GM18951 (cell line): Measurements from ENCODE around the gene AGBL4.

ENCODE experiments used
- POLR2A ChIP-seq: IDR thresholded peaks from 4 replicates; pipeline ENCODE4 v1.6.1; 2011; ENCODE audit warnings: mild to moderate bottlenecking; ENCODE audit not compliant: insufficient read length, insufficient read depth; ENCODE audit errors: extremely low read depth
- in situ Hi-C: fragments of 300-500 bp; cut with MboI; formaldehyde crosslinking; loops from one replicate; pipeline ENCODE4 v1.12.0; 2022; ENCODE audit warnings: low sequenced_read_pairs, mixed read lengths, inconsistent platforms; ENCODE audit not compliant: unreplicated experiment

The AGBL4 gene

DNA sequence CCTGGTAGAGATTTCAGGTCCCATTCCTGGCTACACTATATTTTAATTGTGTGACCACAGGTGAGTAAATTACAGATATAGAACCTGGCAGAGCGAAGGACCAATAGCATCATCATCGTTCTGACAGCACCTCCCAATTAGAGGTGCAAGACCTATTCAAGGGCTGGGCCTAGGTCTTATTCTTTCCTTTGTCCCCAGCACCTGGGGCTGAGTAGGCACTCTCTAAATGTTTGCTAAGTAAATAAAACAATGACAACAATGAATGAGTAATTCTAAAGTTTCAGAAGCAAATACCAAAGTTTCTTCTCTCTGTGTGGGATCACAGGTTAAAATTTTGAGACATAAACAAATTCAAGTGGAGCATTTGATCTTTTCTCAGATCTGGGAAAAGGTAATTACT lies 1279.7 kb downstream of the AGBL4 start:
- in situ Hi-C loops: no loop called here
- TF ChIP-seq POLR2A: no peak

DNA sequence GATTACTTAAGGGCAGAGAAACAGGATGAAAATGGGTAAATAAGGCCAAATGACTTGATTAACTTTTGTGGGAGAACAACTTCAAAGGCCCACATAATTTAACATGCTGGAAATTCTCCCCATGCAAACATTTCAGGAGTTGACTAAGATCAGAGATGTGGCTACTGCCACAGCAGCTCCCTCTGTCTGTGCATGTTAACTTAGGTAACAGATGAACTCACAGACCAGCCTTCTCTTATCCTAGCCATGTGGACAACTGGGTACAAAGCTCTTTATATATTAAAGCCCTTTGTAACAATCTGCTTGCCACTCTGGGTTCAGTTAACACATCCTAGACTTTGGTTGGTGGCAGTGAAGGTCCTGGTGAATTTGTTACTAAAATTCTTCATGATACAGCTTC lies 1280.3 kb downstream of the AGBL4 start:
- TF ChIP-seq POLR2A: no peak
- in situ Hi-C loops: no loop called here

DNA sequence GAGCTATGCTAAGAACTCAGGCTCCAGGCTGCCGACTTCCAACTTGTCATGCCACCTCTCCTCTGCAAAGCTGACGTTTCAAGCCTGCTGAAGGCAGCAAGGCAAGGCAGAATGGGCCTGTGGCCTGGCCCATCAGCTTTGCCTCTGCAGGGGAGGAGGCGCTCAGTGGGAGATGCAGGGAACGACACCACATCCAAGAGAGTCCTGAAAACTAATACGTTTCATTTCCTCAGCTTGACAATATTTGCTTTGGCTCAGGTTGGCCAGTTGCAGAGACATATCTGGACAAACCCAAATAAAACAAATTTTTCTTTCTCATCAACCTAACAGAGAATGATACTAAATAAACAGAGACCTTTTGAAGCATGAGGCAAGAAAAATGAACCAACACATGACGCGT lies 1282.4 kb downstream of the AGBL4 start:
- in situ Hi-C loops: no loop called here
- TF ChIP-seq POLR2A: no peak

DNA sequence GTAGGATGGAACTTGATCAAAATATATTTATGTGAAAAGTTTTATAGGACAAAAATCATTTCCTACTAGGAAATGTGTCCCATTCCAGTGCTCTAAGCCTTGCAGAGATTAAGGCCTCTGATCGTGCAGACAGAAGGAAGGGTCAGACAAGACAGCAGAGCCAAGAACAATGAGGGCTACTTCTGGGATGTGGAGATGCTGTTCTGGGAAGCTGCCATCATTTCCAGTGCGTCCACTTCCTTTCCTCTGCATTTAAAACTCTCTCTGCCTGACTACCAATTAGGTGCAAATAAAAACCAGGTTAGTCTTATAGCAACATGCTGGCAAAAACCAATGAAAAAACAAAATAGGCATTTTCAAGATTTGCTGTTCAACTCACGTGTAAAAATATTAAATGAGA lies 1283.1 kb downstream of the AGBL4 start:
- no peak for TF ChIP-seq POLR2A
- in situ Hi-C loops: no loop called here

DNA sequence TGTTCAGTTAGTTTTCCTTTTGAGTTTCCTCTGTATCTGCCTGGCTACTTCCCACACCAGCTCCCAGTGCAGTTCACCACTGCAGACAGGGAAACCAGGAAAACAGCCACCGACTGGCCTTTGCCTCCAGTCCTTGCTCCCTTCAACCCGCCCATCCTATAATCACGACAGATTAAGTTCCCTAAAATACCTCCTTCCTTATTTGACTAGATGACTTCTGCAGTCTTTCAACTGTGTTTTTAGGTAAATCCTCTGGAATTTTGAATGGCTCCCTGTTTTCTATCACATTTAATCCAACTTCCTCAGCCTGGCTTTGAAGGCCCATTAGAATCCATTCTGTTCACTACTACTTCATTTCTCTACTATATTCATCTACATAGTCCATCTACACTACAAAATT lies 1284.7 kb downstream of the AGBL4 start:
- in situ Hi-C loops: no loop called here
- TF ChIP-seq POLR2A: no peak

DNA sequence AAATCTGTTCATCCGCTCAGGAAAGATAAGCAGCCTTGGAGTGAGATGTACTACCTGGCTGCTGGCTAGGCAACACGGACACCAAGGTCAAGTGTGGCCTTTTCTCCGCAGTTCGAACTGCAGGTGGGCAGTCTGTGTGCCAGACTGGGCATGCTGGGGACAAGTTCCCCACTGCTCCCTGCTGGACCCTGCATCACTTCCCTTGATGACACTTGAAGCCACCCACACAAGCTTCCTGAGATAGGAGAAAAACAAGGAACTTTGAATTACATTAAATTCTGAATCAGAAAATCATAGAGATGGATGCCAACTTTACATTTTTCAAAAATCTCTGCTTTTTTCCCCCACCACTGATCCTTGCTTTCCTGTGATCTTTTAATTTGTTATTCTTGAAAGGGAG lies 1285.4 kb downstream of the AGBL4 start:
- TF ChIP-seq POLR2A: no peak
- in situ Hi-C loops: no loop called here

DNA sequence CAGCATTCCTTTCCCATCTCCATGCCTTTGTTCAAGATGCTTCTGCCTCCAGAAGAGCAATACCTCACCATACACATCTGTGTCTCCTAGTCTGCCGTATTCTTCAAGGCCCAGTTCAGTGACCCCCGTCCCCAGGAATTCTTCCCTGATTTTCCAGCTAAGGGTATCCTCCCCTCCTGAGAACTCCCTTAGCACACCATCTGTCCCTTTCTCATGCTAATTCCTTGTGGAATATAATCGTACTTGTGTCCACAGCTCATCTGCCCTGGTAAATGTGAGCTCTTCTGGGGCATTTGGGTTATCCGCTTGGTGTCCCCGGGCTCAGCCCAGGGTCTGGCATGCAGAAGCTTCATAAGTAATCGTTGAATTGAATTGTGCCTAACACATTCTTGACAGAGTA lies 1288.0 kb downstream of the AGBL4 start:
- in situ Hi-C loops: no loop called here
- no peak for TF ChIP-seq POLR2A

DNA sequence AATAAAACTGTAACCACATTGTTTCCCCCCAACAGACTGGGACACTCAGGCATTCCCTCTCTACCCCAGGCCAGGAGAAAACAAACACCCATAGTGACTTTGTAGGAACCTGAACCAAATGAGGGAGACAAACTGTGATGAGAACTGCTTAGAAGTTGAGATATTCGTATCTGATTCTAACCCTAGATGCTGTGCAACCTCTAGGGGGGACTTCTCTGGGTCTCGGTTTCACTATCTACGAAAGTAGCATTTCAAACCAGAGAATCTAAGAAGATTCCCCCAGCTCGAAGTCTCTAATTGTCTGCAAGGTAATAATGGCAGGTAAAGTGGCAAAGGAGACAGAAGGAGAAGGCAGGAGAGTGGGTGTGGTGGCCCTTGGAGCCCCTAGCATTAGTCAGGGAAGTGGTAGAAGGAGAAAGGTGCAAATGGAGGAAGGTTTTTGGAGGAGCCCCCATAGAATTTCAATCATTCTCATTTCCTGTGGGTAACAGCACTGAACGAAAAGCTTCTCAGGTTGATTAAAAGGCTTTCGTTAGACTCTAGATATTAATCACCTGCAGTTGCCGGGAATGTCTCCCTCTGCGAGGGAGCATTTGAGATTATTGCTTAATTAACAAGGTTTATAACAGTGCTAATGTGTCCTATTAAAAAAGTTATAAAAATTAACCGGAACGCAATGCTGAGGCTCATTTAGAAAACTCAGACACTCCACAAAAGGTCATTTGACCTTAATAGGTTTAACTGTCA lies 1293.4 kb downstream of the AGBL4 start:
- no peak for TF ChIP-seq POLR2A
- in situ Hi-C loops: no loop called here

DNA sequence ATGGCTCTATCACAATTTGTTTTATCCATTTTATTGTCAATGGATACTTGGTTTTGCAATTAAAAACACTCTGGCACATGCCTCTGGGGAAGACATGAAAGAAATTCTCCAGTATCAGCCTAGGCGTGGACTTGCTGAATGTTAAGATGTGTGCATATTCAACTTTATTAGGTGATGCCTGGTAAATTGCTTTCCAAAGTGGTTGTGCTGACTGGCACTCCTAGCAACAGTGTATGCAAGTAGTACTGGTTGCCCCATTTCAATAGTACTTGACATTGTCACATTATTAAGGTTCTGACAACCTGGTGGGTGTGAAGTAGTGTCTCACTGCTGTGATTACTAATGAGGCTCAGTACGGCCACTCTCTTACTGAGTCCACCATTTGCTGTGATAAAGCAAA lies 1295.2 kb downstream of the AGBL4 start:
- TF ChIP-seq POLR2A: no peak
- in situ Hi-C loops: no loop called here

DNA sequence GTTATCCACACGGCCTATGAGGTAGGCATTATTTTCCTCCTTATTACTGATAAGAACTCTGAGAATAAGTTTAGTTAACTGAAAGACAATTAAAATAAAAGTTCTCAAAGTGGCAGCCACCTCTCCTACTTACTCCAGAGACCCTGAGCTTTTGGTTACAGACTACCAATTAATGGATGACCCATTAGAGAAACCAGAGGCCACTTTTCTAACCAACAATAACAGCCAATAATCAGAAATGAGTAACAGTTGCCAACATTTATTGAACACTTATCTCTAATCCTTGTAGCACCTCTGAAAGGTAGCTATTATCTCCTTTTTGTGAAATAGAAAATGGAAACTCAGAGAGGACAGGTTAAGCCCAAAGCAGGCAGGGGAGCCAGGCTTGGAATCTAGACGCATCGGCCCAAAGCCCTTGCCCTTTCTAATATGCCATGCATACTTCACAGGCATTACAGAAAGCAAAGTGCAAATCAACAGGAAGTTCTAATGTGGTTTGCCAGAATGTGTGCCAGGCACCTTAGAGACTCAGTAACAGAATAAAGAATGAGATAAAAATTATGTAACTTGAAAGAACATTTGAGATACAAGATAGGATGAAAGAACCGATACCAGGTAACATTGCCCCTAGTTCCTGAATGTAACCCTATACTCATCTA lies 1297.1 kb downstream of the AGBL4 start:
- in situ Hi-C loops: no loop called here
- TF ChIP-seq POLR2A: no peak

DNA sequence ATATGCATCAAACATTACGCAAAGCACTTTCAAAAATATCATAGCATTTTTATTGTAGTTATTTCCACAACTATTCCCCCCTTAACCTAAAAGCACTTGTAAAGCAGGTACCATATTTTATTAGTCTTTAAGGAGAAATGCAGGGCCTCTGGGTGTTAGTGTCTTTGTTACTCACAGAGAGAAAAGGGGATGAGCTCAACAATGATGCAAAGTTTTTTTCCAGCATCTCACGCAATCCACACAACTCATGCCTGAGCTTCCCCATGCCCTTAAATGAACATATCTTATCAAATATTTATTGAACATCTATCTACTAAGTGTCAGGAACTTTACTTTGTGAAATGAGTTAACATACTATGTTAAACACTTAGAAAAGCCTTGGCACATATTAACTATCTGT lies 1297.6 kb downstream of the AGBL4 start:
- in situ Hi-C loops: no loop called here
- TF ChIP-seq POLR2A: no peak

DNA sequence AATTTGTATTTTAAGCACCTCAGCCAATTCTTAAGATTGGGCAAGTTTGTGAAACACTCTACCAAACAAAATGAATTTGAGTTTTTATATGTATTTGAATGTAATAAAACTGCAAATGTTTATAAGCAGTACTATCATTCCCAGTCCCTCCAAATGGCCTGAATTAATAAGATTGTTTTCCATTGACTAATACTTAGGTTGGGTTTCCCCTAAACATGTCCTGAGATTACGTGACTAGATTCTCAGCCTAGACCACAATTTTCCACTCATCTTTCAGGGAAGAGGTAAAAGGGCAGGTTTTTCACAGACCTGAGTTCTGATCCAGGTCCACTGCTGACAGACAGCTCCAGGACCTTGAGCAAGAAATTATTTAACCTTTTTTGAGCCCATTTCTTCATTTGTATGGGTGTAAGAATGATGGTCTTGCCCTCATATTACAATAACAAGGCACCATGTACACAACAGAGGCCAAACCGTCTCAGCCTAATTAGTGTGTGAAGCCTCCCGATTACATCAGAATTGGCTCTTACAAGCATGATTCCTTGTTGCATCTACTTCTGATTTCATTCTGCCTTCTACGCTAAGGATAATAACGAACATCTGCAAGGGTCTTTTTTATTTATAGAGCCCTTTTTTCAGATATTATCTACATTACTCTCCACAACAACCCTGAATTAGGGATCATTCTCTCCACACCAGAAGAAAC lies 1298.3 kb downstream of the AGBL4 start:
- in situ Hi-C loops: no loop called here
- TF ChIP-seq POLR2A: no peak

DNA sequence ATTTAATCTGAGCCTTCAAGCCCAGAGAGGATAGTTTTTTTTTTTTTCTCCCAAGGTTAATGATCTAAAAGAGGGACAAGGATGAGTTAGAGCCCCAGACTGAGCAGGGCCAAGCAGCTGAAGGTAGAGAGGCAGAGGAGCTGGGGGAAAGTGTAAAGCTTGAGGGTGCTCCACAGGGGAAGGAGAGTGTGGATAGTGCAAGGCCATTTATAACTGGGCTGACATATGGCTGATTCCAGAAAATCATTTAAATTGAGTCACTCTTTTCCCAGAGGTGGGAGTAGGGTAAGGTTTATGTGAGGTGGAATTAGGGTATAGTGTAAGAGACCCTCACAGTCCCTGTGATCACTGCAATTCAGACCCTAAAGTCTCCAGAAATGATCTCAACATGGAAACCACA lies 1302.8 kb downstream of the AGBL4 start:
- no peak for TF ChIP-seq POLR2A
- in situ Hi-C loops: no loop called here

DNA sequence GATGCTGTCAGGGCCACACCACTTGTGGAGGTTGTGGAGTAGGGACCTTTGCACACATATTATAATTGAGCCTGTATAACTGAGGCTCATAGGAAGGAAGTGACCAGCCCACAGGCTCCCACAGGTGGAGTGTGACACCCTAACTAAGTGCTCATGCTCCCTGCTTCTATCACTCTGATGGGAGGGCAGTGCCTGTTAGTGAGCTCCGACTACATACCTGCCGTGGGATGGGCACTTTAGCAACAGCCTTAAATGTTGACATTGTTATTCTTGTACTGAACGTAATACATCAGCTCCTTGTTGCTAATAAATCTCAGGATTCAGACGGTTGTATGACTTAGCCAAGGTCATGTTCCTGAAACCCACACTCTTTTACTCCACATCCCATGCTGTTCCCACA lies 1305.0 kb downstream of the AGBL4 start:
- in situ Hi-C loops: no loop called here
- no peak for TF ChIP-seq POLR2A
